Measurements from ENCODE around the gene TMEM117.

Gene TMEM117

DNA sequence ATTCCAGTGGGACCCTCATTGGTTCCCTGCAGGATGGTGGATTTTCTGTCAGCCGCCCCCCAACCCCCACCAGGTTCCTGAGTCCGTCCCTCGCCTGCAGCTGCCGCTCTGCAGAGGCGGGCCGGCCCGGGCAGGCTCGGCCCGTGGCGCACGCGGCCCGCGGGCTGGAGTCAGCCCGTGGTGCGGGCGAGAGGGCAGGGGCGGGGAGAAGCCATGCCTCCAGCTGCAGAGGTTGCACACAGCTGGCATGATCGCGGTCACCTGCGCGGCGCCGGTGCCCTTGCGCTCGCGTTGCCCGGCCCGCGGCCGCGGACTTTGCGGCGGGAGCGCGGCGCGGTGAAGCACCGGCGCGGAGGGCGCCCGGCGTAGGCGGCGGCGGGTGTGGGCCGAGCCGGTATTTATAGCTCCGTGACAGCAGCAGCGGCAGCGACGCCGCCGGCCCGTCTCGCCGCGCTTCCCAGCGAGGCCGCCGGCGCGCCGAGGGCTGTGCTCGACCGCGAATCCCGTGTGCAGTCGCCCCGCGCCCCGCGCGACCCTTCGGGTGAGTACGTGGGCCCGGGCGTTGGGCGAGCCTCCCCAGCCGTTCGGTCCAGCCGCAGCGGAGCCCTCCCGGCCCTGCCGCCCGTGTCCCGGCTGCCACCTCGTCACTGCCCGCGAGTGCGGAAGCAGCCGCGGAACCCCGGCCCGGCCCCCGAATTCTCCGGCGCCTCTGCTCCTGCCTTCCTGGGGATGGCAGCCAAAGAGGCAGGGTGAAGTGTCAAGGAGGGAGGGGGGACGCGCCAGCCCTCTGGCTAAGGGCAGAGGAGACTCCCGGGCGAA, at the start of gene TMEM117:
Gene TMEM117 (plus strand): TSS at position 426 of the 819 bp plus-strand sequence.
- peak; percentile 25 to 46 for DNase-seq

DNA sequence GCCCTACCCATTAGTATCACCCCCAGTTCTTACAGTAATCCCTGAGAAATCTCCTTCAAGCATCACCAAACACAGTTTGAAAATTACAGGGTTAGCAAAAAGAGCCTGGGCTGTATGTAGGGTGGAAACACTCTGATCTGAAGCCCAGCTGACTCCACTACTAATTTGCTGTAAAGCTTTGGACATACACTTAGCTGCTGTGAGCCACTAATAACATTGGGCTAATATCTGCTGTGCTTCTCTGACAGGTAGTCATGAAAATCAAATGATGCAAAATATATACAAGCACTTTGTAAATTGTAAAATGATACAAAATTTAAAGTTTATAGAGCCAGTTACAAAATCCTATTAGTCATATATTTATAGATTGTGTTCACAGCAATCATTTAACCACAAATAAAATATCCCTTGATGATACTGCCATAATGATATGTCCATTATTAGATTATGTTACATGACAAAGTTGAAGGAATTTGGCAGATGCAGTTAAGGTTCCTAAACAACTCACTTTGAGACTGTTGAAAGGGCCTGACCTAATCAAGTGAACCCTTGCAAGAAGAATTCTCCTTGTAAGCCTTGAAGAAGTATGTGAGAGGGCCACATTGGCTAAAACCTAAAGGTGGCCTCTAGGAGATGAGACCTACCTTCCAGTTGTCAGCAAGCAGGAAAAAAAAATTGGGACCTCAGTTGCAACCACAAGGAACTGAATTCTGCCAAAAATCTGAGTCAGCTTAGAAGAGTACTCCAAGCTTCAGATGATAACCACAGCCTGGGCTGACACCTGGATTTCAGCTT, 48.8 kb upstream of the TMEM117 start:
- no peak for DNase-seq

DNA sequence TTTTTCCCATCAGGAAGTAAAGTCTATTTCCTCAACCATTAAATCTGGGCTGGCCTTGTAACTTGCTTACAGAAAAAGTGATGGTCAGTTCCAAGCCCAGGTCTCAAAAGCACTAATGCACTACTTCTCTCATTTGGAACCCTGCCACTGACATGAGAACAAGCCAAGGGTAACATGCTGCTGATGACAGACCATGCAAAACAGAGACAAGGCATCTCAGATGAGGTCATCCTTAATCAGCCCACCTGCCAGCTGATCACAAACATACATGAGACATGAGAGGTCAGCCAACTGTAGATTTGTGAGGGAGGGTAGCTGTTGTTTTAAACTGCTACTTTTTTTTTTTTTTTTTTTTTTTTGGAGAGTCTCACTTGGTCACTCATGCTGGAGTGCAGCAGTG, 45.9 kb upstream of the TMEM117 start:
- DNase-seq = peak; percentile 24 to 40

DNA sequence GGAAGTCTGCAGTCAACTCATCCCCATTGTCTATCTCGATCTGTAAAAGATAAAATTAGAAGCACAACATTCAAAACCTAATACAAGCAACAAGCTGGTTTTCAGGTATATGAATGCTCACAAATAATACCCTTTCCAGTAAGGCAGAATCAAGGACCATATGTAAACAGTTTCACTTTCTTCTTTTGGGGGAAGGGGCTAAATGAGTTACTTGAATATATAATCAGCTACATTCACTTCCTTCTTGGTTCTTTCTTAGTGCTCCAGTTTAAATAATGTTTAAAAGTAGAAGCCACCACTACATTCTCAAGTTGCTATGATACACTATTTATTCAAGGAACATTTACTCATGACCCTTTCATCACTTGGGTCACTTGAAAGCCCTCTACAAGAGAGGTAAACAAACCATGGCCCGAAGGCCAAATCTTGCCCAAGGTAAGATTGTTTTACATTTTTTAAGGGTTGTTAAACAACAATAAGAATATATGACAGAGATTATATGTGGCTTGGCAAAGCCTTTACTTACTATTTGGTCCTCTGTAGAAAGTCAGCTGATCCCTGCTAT, 40.1 kb upstream of the TMEM117 start:
- no peak for DNase-seq

DNA sequence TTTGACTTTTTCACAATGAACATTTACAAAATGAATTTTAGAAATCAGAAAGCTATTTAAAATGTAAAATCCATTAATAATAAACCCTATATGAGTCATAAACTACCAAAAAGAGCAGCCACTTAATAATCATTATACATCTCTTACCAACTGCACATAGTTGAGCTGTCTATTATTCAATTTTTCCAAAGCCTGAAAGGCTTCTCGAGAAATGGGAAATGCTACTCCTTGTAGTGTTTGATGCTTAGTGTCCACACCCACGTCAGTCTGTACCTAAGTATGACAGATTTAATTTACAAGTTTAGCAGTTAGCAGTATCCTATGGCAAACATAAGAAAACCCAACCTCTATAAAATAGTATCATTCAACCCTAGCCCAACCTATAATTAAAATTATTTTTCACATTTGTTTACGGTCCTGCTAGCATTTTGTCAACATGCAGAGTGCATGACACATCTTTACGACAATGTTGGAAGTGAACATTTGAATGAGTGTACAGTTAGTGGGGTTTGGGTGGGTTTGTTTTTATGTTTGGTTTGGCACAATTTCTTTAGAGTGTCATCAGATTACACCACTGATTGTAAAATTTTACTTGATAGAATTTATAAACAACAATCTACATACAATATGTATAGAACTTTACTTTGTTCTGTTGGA, 38.2 kb upstream of the TMEM117 start:
- DNase-seq = no peak

DNA sequence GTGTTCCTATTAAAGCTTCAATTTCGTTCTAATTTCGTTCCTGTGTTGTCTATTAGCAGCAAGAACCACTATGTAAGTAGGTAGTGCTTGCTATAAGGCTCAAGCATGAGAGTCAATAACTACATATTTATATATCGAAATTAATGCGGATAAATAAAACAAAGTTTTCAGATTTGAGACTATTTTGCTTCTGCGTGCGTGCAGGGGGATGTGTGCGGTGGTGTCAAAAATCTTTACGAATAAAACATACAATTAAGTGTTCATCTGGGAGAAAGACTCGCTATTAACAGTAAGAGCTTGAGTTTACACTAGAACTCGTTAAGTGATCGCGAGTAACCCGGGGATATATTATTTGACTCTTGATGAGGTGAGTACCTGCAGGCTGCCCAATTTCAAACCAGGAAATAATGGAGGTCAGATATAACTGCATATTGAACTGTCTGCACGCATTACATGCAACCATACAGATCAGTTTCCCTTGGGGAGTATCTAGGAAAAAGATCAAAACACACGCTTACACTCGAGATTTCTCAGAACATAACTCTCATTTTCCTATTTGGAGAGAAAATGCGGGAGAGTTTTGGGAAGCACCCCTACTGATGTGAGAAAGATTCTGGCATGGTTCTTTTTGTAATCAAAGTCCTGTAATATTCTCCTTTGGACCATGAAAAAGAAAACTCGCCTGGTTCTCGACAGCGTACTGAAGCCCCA, 30.6 kb upstream of the TMEM117 start:
- DNase-seq = no peak

DNA sequence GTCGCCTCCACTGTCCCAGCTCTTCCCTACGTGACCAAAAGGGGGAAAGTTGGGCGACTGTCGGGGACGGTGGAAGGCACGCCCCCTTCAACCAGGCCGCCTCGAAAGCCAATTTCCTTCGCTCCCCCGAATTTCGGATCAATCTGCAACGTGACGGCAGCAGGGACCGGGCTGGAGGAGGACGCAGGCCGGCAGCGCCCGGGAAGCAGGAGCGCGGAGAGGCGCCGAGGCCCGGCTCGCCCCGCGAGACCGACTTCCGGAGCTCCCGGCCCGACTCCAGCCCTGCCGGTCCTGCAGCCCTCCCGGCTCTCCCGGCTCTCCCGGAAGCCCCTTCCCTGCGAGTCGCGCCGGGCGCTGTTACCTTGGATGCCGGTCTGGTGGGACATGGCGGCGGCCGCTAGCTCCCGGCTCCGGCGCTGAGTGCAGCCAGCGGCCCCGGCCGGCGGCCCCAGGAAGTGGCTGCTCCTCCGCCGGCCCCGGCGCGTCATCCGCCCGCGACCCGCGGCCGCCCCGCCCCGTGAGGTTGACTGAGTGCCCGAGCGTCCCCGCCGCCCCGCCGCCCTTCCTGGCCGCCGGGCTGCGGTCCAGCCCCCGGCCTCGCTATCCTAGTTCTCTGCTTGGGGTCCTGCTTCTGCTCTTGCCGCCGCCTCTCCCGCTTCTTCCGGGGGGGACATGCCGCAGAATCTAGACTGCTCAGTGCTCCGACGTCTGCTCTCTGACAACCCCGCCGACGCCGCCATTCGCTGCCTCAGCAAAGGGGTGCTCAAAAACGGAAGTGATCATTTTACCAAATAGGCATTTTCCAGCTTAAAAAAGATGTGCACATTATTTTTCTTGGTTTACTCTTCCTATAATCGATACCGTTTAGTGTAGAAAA, 29.8 kb upstream of the TMEM117 start, which contains the start of gene TWF1:
Gene TWF1 (minus strand): TSS at position 458 of the 877 bp plus-strand sequence. CDS start 72 bp downstream, at position 386.
- peak; percentile 67 to 72 for DNase-seq

DNA sequence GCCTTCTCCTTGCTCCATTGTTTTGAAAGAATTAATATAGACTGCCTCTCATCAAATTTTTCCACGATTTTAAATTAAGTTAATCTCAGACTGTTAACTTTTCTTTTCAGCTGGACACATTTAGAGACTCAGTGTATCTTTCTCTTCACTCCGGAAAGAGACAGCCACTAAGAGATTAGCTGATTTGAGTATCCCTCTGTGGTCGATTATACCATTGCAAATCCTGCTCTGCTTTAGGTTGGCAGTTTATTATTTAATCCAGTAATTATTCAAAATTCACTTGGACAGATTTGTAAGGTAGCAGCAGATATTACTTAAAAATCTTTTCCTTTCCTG, 29.2 kb upstream of the TMEM117 start:
- DNase-seq = no peak

DNA sequence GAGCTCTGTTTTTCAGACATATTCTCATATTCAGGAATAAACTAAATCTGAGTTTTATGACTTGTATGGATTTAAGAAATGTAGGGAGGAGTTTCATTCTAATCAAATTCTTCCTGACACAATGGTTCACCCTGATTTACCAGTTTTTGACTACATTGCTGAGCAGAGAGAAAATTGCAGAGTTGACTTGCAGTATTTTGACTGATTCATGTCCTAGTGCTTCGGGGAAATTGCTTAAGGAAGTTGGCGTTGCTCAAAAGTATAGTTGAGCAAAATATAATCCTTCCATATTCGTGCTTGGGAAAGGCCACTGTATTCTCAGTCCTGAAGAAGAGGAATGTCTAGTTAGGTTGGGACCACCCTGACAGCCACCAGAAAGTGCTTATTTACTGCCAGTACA, 28.5 kb upstream of the TMEM117 start:
- no peak for DNase-seq

DNA sequence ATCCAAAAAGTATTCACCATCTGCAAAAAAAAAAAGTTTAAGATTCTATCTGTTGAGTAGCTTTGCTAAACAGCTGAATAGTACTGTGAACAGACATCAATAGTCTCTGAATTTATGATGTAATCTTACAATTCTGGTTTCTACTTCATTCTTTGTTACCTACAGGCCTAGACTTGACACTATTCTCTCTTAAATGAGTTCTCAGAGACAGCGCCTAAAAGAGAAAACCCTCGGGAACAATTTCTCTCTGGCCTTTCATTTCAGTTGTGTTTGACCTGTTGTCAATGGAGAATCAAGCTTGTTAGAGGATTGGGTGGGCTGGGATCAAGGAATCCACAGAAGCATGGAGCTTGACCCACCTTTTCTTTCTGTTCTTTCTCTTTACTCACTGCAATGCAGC, 23.8 kb upstream of the TMEM117 start:
- no peak for DNase-seq

DNA sequence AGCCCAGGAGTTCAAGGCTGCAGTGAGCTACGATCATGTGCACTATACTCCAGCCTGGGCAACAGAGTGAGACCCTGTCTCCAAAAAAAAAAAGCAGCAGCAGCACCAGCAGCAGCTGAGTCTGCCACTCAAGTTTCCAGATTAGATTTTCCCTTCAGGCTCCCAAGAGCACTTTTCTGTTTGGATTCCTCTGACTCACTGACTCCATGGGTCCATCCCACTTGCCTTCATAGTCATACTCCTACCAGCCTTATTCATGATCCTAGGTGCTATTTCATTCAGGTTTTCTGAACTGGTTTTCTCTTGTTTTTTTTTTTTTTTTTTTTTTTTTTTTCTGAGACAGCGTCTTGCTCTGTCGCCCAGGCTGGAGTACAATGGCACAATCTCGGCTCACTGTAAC, 23.0 kb upstream of the TMEM117 start:
- no peak for DNase-seq

DNA sequence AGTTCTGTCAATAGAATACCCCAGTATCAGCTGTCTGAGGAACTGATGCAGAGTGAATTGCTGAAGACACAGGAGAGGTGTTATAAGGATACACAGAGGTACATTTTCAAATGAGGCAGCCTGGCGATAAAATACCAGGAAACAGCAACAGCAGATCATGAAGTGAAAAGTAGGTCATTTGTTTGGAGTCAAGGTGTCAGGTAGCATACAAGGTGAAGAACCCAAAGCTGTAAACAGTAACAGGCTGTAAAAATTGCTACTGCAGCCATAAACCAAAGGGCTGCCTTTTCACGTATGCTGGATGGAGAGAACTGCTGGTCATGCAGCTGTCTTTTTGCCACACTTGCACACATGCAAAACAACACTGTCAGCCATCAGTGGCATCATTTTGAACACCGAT, 20.5 kb upstream of the TMEM117 start:
- no peak for DNase-seq

DNA sequence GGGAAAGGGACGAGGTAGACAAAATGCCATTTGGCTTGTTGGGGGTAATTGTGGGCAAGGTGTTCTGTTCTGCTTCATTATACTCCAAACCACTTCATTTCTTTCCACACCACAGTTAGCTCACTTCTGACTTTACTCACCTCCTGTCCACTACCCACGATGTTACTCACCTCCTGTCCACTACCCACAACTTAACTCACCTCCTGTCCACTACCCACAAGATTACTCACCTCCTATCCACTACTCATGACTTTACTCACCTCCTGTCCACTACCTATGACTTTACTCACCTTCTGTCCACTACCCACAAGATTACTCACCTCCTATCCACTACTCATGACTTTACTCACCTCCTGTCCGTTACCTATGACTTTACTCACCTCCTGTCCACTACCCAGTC, 19.7 kb upstream of the TMEM117 start:
- DNase-seq = no peak

DNA sequence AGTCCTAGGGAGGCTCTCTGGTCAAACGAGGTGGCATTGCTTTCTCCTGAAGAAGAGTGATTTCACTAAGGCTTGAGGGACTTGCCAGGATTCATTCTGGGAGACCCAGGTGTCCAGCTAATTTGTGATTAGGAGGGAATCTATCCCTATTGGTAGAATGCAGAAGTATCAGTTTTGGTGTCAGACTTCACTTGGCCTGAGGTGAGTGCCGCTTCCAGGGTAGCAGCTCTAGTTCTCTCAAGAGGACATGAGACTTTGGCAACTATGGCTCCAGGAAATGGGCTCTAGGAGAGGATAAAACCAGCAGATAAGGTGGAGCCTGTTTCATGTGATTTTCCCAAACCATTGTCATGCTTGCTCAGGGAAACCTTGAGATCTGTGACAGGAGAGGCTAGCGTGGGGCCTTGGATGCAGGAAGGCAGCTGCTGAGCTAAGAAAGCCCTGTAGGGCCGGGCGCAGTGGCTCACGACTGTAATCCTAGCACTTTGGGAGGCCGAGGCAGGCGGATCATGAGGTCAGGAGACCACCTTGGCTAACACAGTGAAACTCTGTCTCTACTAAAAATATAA, 11.6 kb upstream of the TMEM117 start:
- DNase-seq = no peak

DNA sequence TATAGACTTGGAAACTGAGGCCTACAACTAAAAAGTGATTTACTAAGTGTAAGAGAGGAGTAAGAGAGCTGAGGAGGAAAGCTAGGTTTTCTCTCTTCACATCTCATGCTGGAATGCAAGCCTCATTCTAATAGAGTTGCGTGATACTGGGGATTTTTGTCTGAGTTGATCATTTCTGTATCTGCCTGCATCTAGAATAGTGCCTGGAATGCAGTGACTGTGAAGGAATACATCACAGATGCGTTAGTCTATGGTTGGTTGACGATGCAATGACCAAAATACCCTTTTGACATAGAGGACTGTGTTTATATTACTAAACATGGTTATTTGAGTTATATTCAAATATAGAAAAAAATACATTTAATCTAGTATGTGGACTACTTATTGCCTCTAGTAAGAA, 9.2 kb upstream of the TMEM117 start:
- DNase-seq = no peak

DNA sequence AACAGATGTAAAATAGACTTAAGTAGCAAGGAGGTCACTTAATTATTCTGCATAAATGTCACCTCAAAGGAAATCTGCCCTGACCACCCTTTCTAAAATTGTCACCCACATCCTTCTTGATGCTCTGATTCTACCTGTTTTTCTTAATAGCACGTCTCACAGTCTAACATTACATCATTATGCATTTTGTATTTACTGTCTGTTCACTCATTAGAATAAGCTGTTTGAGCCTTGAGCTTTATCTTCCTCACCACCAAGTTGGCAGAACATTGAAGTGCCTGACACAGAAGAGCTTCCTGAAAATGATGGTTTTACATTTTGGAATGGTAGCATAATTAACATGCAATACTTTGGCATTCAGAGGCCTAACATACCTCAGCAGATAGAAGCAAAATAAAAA, 8.8 kb upstream of the TMEM117 start:
- DNase-seq = no peak

DNA sequence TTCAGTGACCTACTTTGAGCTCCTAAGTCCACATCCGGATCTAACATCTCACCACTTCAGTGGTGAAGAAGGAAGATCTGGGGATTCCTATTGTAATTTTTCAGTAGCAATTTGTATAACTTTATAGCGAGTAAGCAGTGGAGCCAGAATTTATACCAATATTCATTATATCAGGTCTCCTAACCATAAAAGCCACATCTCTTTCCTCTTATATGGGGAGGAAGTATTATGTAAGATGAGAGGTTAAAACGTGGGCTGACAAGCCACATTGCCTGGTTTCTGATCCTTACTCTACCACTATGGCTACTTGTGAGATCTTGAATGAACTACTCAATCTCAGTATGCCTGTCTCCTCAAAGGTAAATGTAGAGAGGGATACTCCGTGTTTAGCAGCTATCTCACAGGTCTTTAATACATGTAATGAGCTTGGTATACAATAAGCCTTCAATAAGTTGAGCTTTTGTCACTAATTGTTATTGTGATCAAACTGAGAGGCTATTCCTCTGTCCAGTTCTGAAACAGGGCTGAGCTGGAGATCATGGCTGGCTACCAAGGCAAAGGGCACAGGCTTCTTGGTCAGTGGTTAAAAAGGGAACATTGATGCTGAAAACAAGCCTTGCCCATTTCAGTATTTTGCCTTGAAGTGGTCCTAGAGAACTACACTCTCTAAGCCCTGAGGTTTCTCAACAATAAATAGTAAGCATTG, 3.3 kb upstream of the TMEM117 start:
- no peak for DNase-seq

DNA sequence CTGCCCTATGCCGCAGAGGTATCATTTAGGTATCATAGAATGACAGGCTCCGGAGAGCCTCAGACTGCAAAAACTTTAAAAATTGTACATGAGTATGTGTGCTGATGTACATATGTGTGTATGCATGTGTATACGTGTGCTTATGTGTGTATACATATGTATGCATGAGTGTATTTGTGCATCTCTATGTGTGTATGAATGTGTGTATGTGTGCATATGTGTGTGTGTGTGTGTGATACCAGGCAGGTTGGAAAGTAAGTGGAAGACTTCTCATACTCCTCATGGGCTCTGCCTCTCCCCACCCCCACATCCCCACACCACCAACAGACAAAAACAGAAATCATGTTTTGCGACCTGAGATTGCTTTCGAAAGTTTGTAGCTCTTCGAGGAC, 621 bp upstream of the TMEM117 start:
- peak in 1 of 2 experiments; percentile 25 for DNase-seq

DNA sequence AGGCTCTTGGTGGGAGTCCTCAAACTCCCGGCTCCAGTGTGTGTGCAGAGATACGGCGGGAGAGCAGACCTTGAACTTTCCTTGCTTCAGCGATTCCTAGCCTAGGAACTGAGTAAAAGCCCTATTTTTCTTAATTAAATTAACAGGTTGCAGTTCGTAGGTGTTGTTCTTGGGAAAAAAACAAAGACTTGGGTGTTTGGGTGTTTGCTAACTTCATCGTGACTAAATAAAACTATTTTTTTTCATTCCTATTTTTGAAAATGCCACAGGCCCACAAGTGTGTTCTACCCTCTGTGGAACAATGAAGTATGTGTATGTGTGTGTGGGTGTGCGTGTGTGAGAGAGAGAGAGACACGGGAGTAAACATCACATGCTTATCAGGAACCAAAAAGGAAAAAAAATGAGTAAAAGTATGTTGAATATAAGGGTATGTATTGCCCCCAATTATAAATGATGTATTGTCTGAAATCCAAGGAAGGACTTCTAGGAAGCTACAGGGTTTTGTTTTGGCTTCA, 651 bp downstream of the TMEM117 start:
- no peak for DNase-seq

DNA sequence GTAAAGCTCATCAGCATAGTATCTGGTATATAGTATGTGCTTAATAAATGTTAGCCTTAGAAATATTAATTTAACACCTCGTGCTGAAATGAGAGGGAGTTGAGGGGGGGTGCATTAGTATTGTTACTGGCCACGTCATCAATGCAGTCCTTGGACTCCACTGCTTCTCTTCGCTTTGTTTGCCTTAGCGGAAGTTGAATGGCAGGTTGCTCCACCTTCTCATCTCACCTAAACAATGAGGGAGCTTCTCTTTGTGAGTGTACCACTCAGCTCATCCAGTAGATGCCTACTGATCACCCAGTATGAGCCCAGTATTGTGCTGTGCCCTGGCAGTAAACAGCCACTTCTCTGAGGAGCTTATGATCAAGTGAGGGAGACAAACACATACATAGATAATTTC, 4.5 kb downstream of the TMEM117 start:
- DNase-seq = no peak

Data from SHP77 (cell line).